Fibroblast of the aortic adventitia (primary cell): ENCODE data around the gene TUBGCP6. TPM values are rescaled to one million over a fixed set of nuclear protein-coding genes. Genes with fewer than 3 reads are reported as not detected.

Source experiments
- DNase-seq: peaks from one replicate; pipeline ENCODE4 v3.0.0-alpha.2; 2010; ENCODE audit warnings: low read depth
- H3K4me3 ChIP-seq: 2 replicates; pipeline ENCODE4 v1.5.1; 2011; ENCODE audit warnings: low read depth, mild to moderate bottlenecking, control low read depth, low read length, moderate library complexity
- CTCF ChIP-seq: IDR thresholded peaks from 2 replicates; pipeline ENCODE4 v1.5.1; 2011; ENCODE audit warnings: mild to moderate bottlenecking, low read length, control low read depth, inconsistent platforms; ENCODE audit not compliant: insufficient read depth
- total RNA-seq: library from RNA; depleted of rRNA; stranded (reverse); fragments of >200 nt; gene quantifications from 2 replicates; pipeline ENCODE4 v1.2.3, GENCODE V29; 2012; ENCODE audit warnings: low replicate concordance

The TUBGCP6 gene
- total RNA-seq, 1 donor: 23.6 TPM

DNA sequence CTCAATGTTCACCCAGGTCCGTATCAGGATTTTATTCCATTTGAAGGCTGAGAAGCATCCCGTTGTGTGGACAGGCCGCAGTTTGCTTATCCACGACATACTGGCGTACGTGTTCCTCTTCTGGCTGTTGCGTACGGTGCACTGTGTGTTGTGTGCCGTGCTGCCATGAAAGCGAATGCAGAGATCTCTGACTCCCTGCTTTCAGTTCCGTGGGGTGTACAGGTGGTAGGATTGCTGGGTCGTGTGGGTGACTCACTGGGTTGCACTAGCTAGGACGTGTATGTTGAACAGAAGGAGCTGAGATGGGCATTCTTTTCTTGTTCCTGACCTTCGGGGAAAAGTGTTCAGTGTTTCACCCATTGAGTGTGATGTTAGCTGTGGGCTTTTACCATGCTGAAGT is 33.7 kb downstream of the TUBGCP6 start:
- TF ChIP-seq CTCF: no peak
- DNase-seq: no peak
- H3K4me3 ChIP-seq: no peak overlapping the region

DNA sequence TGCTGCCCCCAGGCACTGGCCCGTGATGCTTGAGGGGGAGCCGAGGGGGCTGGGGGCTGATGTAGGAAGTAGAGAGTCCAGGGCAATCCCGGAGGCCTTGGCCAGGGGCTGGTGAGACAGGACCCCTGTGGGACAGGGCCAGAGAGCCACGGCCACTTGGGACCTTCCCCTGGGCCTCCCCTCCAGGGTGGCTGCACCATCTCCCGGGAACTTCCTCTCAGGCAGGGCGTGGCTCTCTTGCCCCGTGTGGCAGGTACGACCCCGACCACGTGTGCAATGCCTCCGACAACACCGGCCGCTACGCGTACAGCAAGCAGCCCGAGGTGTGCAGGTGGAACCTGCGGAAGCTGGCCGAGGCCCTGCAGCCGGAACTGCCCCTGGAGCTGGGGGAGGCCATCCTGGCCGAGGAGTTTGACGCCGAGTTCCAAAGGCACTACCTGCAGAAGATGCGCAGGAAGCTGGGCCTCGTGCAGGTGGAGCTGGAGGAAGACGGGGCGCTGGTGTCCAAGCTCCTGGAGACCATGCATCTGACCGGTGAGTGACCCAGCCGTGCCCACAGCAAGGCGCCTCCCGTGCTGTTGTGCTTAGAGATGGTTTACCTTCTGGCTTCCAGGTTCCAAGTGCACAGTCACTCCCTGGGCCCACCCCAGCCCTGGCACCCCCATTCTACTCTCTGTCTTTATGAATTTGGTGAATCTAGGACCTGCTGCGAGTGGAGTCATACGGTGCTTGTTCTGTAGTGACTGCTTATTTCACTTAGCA is 34.3 kb downstream of the TUBGCP6 start:
- DNase-seq: no peak
- TF ChIP-seq CTCF: no peak
- no peak overlapping the region for H3K4me3 ChIP-seq

GRCh38 chr22:50209893-50210292 is 34.9 kb downstream of the TUBGCP6 start:
- peak; percentile 72 for DNase-seq
- H3K4me3 ChIP-seq: no peak overlapping the region
- peak; percentile 93 for TF ChIP-seq CTCF

- no peak for DNase-seq
- TF ChIP-seq CTCF: no peak
- no peak overlapping the region for H3K4me3 ChIP-seq
These were observed 35.6 kb downstream of the TUBGCP6 start for GRCh38 chr22:50208939-50209892.

- DNase-seq: no peak
- TF ChIP-seq CTCF: no peak
- H3K4me3 ChIP-seq: no peak overlapping the region
These were observed 36.3 kb downstream of the TUBGCP6 start for GRCh38 chr22:50208430-50208938.

GRCh38 chr22:50207383-50208140 is 37.3 kb downstream of the TUBGCP6 start:
- H3K4me3 ChIP-seq: no peak overlapping the region
- DNase-seq: no peak

More at GRCh38 chr22:50207383-50208140, 37.3 kb downstream of the TUBGCP6 start:
- TF ChIP-seq CTCF: no peak
